K562 (cell line): Measurements from ENCODE around the gene FCRLA.
"Not testable (repeated sequence)": the region's sequence is repeated elsewhere in the genome, so short reads cannot be mapped to it uniquely, and the experiment has no call there.

Experiments
- BRCA1 ChIP-seq, 2 experiments: fragments of 450-650 bp in 1 of 2; sonication (generic) in 1 of 2; formaldehyde crosslinking in 1 of 2; IDR thresholded peaks; 2 replicates each; pipeline versions ENCODE4 v1.5.0 to v1.6.1; 2017 to 2020; ENCODE audit warnings: mild to moderate bottlenecking in 1 of 2, missing genetic modification reagents in 1 of 2
- CBX5 ChIP-seq: IDR thresholded peaks from 2 replicates; pipeline ENCODE4 v1.6.1; 2014; ENCODE audit warnings: low read depth, borderline replicate concordance
- HNRNPH1 ChIP-seq: fragments of 200-400 bp; formaldehyde crosslinking; optimal IDR thresholded peaks from 2 replicates; pipeline ENCODE3; 2017; ENCODE audit warnings: low read depth, mild to moderate bottlenecking, low read length, moderate library complexity
- RNF2 ChIP-seq: sonication (generic); IDR thresholded peaks from 2 replicates; pipeline ENCODE4 v1.6.1; 2016
- TCF7L2 ChIP-seq: fragments of 150-350 bp; IDR thresholded peaks from 2 replicates; pipeline ENCODE4 v1.6.1; 2016; ENCODE audit warnings: low read depth, mild to moderate bottlenecking, low read length, moderate library complexity
- ZBTB26 ChIP-seq: fragments of 450-650 bp; formaldehyde crosslinking; IDR thresholded peaks from 2 replicates; pipeline ENCODE4 v1.4.0; 2022; ENCODE audit warnings: missing genetic modification characterization
- ZNF277 ChIP-seq: fragments of 250-450 bp; sonication (Bioruptor Pico); IDR thresholded peaks from 2 replicates; pipeline ENCODE4 v1.8.0; 2022; ENCODE audit warnings: inconsistent platforms, mild to moderate bottlenecking, moderate library complexity, borderline replicate concordance
- ZNF583 ChIP-seq: fragments of 250-450 bp; sonication (Bioruptor Pico); IDR thresholded peaks from 2 replicates; pipeline ENCODE4 v1.4.0; 2020
- ZNF609 ChIP-seq: sonication (generic); formaldehyde crosslinking; IDR thresholded peaks from 2 replicates; pipeline ENCODE4 v1.8.1; 2023; ENCODE audit warnings: missing genetic modification reagents, mild to moderate bottlenecking, borderline replicate concordance

DNA sequence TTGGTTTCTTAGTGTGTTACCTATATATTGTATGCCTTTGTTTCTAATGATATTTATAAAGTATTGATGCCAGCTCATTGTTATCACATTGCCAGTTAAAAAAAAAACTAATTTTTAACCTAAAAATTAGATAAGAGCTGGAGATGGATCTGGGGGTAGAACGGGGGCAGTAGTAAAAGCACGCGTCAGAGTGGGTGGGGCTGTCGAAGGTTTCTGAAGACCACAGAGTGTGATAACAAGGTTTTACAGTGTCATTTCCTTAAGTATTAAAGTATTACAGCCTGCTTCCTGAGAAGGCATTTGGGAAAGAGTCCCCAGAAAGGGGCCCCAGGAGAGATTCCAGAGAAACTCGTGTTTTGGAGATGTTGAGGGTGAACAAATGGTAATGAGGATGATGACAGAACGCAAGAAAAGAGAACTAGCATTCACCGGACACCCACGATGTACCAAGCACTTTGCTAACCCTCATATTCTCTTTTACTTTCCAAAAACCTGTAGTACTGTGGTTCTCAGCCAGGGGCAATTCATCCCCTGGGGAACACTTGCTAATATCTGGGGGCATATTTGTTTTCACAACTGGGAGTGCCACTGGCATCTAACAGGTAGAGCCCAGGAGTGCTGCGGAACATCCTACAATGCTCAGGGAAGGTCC lies 45.2 kb upstream of the FCRLA start:
- TF ChIP-seq CBX5; RNF2; ZNF277 (CRISPR knock-in tag); HNRNPH1; ZNF583 (CRISPR knock-in tag); ZBTB26; BRCA1 (IDR thresholded peaks at IDR 0.05); BRCA1 (CRISPR knock-in tag; IDR thresholded peaks at IDR 0.05); ZNF609 (CRISPR knock-in tag); TCF7L2: not testable (repeated sequence)
